ENCODE data around the gene MLPH. TPM values are rescaled to one million over a fixed set of nuclear protein-coding genes. Genes with fewer than 3 reads are reported as not detected.
A peak's percentile ranks its signal among the peaks of the same experiment; 100 is the strongest.

The MLPH gene
- total RNA-seq, 2 donors from 2014 or later, result 91.5 to 121 TPM

GRCh38 chr2:237474931-237475703, 11.9 kb upstream of the MLPH start:
- ATAC-seq (peak; percentile 91 to 92), DNase-seq (peak; percentile 89)
- intact Hi-C loops (cut with DNase I), result loop anchor here (5.0 to 10.0 kb wide), 4 partner anchors 48 to 383 kb away; no protein-coding TSS in a partner anchor

- intact Hi-C loops (cut with DNase I), result loop anchor here in 1 of 2 donors (5.0 to 10.0 kb wide), 2 partner anchors 351 to 383 kb away; no protein-coding TSS in a partner anchor
- ATAC-seq, result peak; percentile 8 to 34
- no peak for DNase-seq
These were observed 11.3 kb upstream of the MLPH start for GRCh38 chr2:237475704-237476141.

- no peak for DNase-seq
- no peak for ATAC-seq
- intact Hi-C loops (cut with DNase I), result loop anchor here in 1 of 2 donors (5.0 to 10.0 kb wide), 2 partner anchors 353 to 386 kb away; no protein-coding TSS in a partner anchor
These were observed 9.0 kb upstream of the MLPH start for GRCh38 chr2:237478095-237478494.

- intact Hi-C loops (cut with DNase I), result loop anchor here in 1 of 2 donors (5.0 to 10.0 kb wide), 2 partner anchors 354 to 387 kb away; no protein-coding TSS in a partner anchor
- DNase-seq (no peak), ATAC-seq (no peak)
These were observed 8.1 kb upstream of the MLPH start for GRCh38 chr2:237478979-237479378.

- intact Hi-C loops (cut with DNase I), result loop anchor here in 1 of 2 donors (5.0 to 10.0 kb wide), 2 partner anchors 355 to 387 kb away; no protein-coding TSS in a partner anchor
- DNase-seq (no peak), ATAC-seq (no peak)
These were observed 7.3 kb upstream of the MLPH start for GRCh38 chr2:237479747-237480146.

DNA sequence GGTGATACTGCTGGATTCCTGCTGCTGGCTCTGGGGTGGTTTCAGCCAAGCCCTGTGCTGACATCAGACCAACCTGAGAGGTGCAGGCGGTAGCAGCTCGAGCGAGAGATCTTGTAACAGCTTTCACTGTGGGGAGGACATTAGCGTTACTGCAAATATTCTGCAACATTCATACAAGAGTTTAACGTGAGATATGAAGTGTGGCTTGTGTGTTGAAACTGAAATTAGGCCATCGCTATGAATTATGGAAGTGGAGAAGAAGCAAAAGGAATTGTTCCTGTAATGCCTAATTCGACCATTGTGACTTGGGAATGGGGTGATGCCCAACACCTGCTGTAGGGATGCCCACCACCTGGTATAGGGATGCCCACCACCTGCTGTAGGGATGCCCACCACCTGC, 6.5 kb upstream of the MLPH start:
- DNase-seq (no peak), ATAC-seq (no peak)
- intact Hi-C loops (cut with DNase I), result no loop called here

DNA sequence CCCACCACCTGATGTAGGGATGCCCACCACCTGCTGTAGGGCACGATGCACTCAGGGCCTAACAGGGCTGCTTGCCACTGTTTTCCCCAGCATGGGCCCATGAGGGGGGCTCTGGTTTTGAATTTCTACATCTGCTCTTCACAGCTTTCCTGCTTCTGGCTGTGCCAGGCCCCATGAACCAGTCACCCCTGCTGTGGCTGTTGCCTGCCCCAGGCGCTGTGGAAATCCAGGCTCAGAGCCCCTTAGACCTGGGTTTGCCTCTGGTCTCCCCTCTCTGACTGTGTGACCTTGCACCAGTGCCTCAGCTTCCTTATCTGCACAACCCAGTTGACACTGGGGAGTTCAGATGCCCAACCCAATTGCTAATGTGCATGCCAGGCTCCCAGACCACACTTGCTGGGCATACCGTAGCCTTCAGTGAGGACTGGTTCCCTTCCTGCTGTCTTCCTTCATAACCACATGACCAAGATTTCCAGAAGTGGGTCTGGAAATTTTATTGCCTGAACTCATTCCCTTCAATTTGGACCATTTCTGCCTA, 6.0 kb upstream of the MLPH start:
- intact Hi-C loops (cut with DNase I), result no loop called here
- ATAC-seq (no peak), DNase-seq (no peak)

DNA sequence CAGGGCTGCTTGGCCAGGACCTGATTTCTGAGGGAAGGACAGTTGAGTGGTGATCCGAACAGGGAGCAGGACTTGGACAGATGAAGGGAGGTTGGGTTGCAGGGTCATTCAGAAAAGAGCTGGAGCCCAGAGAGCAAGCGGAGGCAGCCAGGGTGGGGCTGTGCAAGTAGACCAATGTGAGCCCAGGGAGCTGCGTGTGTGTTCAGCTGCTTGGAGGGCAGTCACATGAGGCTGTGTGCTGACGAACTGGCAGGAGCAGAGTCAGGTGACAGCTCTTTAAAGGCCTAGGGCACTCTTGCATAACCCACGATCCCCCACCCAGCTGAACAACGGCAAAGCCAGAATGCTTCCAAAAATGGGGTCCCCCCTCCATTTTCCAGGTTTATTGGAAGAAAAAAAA, 4.6 kb upstream of the MLPH start:
- intact Hi-C loops (cut with DNase I), result no loop called here
- DNase-seq, result peak; percentile 77
- peak; percentile 81 to 82 for ATAC-seq

DNA sequence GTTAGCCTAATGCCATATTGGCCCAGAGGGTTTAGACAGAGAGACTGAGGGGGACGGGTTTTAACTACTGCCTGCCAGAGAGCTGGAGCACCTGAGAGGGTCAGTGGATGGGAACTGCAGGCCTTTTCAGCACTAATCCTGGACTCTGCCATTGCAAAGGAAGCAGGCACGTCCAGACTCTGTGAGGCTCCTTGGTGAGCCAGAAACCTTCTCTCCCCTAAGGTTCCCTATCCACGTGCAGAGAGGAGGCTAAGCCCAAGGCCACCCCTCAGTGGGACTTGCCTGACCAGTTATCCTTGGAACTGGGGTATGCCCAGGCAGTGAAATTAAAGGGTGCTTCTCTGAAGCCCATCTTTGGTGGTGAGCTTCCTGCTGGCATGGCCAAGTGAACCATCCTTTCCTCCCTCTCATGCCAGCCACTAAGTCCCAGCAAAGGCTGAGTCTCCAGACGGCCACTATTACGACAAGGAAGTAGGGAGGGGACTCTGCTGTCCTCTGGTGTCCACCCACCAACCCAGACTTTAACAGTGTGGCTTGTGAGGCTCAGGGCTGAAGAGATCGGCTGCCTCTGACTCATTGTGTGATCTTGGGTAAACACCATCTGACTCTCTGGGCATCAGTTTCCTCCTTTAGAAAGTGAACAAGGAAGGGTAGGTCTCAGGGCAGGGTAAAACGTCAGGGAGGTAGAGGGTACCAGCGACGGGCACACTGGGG, 3.9 kb upstream of the MLPH start:
- intact Hi-C loops (cut with DNase I), result no loop called here
- DNase-seq (no peak), ATAC-seq (peak; percentile 17 to 44)

GRCh38 chr2:237485304-237485703, 1.7 kb upstream of the MLPH start:
- DNase-seq (no peak), ATAC-seq (no peak)
- intact Hi-C loops (cut with DNase I), result no loop called here

- intact Hi-C loops (cut with DNase I), result no loop called here
- ATAC-seq (no peak), DNase-seq (no peak)
These were observed 1.2 kb upstream of the MLPH start for GRCh38 chr2:237485844-237486243.

GRCh38 chr2:237486334-237486818, 675 bp upstream of the MLPH start:
- DNase-seq (no peak), ATAC-seq (no peak)
- intact Hi-C loops (cut with DNase I), result no loop called here

GRCh38 chr2:237487496-237487895, 445 bp downstream of the MLPH start:
- intact Hi-C loops (cut with DNase I), result no loop called here
- DNase-seq (no peak), ATAC-seq (peak; percentile 33)

- intact Hi-C loops (cut with DNase I), result no loop called here
- ATAC-seq, result peak in 1 of 2 donors; percentile 9
- peak; percentile 22 for DNase-seq
These were observed 1.2 kb downstream of the MLPH start for GRCh38 chr2:237488295-237488694.

DNA sequence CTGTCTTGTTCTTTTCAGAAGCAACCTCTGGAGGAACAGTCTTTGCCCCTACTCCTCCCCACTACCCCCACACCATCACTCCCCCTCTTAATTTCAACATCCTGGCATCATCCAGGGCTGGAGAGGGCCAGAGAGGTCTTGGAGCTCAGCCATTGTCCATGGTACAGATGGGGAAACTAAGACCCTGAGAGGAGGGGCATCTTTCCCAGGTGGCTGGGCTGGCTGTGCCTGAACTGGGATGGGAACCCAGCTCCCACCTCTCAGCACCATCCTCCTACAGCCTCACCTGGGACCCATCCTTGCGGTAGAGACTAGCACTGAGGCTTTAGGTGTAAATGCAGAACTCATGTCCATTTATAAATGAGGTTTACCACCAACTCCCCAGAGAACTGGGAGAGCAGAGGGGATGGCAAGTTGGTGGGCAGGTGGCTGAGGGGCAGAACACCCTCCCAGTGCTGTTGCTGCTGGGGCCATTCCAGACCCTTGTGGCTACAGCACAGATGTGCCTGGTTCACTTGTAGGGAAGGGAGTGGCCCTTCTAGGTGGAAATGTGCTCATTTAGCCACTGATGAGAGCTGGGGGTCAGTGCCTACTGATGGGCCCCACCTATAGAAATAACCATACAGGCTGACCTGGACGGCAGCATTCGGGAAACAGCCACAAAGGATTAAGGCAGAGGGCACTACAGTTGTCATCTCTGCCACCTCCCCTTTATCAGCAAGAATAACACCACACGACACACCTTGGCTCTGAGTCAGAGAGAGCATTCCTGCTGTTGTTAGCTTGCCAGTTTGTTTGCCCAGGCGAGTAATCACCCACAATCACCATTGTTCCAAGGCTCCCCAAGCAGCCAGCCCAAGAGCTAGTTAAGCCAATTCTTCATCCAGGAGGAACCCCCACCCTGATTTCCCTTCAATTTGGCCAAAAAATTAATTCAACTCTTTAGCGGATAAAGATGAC, 2.1 kb downstream of the MLPH start:
- ATAC-seq (peak; percentile 53 to 55), DNase-seq (peak; percentile 12)
- intact Hi-C loops (cut with DNase I), result no loop called here

- intact Hi-C loops (cut with DNase I), result no loop called here
- ATAC-seq (no peak), DNase-seq (no peak)
These were observed 3.1 kb downstream of the MLPH start for GRCh38 chr2:237490009-237490711.

DNA sequence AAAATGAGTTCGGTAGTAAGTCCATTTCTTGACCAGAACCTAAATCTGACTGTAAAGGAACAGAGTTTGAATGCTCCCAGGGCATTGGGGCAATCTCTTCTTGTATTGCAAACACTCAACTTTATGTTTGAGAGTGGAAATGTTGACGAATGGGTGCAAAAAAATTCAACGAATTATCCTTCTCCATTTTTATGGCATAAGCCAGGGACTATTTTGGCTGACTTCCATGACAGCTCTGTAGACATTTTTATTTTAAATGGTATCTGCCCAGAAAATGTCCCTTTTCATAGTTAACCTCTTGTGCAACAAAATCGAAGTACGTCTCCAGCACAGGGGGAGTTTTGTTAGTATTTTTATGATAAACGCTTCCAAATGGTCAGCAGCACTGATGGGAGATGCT, 3.7 kb downstream of the MLPH start:
- ATAC-seq (no peak), DNase-seq (no peak)
- intact Hi-C loops (cut with DNase I), result no loop called here

- no peak for DNase-seq
These were observed 4.6 kb downstream of the MLPH start for GRCh38 chr2:237491515-237492118.

More at GRCh38 chr2:237491515-237492118, 4.6 kb downstream of the MLPH start:
- ATAC-seq, result no peak
- intact Hi-C loops (cut with DNase I), result no loop called here

All from left cardiac atrium (tissue), 4 donors.